HepG2 (cell line): ENCODE data around the gene DHX16. TPM values are rescaled to one million over a fixed set of nuclear protein-coding genes. Genes with fewer than 3 reads are reported as not detected.

Experiments
- FOXA3 ChIP-seq: IDR thresholded peaks from 2 replicates; pipeline ENCODE4 v1.6.1; 2016; ENCODE audit warnings: missing genetic modification reagents, missing compliant biosample characterization
- HOMEZ ChIP-seq: IDR thresholded peaks from 2 replicates; pipeline ENCODE4 v1.6.1; 2016; ENCODE audit warnings: low read depth
- SP5 ChIP-seq: IDR thresholded peaks from 2 replicates; pipeline ENCODE4 v1.6.1; 2016; ENCODE audit warnings: low read depth, borderline replicate concordance
- ZBTB26 ChIP-seq: IDR thresholded peaks from 2 replicates; pipeline ENCODE4 v1.6.1; 2016; ENCODE audit warnings: missing compliant biosample characterization, missing genetic modification reagents, borderline replicate concordance
- ZNF382 ChIP-seq: sonication (generic); formaldehyde crosslinking; IDR thresholded peaks from 2 replicates; pipeline ENCODE4 v1.5.0; 2020; ENCODE audit warnings: missing genetic modification reagents, mild to moderate bottlenecking, borderline replicate concordance
- ZXDC ChIP-seq: sonication (generic); formaldehyde crosslinking; IDR thresholded peaks from 2 replicates; pipeline ENCODE4 v1.5.0; 2020; ENCODE audit warnings: mild to moderate bottlenecking, missing genetic modification reagents
- polyA plus RNA-seq, 8 experiments: library from polyadenylated mRNA; depleted of rRNA in 3 of 8; stranded (reverse) in 7 of 8; unstranded in 1 of 8; fragments of >200 nt; fragmentation: Illumina TruSeq in 4 of 8; extraction: Trizol in 4 of 8; gene quantifications; 2 replicates each; pipeline versions ENCODE4 v1.2.1 to v1.2.3, GENCODE V29; 2011 to 2016; ENCODE audit warnings: low read depth in 4 of 8, missing spikeins in 1 of 8, mixed read lengths in 1 of 8; ENCODE audit not compliant: insufficient read depth in 1 of 8
- total RNA-seq, 5 experiments: library from RNA; depleted of rRNA; stranded (reverse); fragments of >200 nt; fragmentation: Illumina TruSeq; extraction: Trizol; gene quantifications; 2 replicates each; pipeline ENCODE4 v1.2.3, GENCODE V29; 2016; ENCODE audit warnings: low read depth in 1 of 5

Gene DHX16
- total and polyA plus RNA-seq, 2 of the 13 experiments (the other 11 are each of a cell fraction or from before 2014, with no cell fraction given): 57.0 to 58.5 TPM

- TF ChIP-seq ZXDC (CRISPR knock-in tag): no peak
- no peak for TF ChIP-seq ZBTB26 (CRISPR knock-in tag)
- no peak for TF ChIP-seq ZNF382 (CRISPR knock-in tag)
- TF ChIP-seq SP5 (CRISPR knock-in tag): no peak
- no peak for TF ChIP-seq FOXA3 (CRISPR knock-in tag)
- TF ChIP-seq HOMEZ (CRISPR knock-in tag): no peak
These were observed 61.5 kb downstream of the DHX16 start (continued) for GRCh38 chr6:30611150-30611855.
